HS-27A (cell line): ENCODE data around the gene GPR183.

Source experiments
- DNase-seq: peaks from one replicate; pipeline ENCODE4 v3.0.0-alpha.2; 2012; ENCODE audit warnings: low read depth, missing footprints

GPR183 gene

GRCh38 chr13:99246100-99246499 is 61.1 kb downstream of the GPR183 start:
- no peak for DNase-seq
